Measurements from ENCODE around the gene ASB7.

DNA sequence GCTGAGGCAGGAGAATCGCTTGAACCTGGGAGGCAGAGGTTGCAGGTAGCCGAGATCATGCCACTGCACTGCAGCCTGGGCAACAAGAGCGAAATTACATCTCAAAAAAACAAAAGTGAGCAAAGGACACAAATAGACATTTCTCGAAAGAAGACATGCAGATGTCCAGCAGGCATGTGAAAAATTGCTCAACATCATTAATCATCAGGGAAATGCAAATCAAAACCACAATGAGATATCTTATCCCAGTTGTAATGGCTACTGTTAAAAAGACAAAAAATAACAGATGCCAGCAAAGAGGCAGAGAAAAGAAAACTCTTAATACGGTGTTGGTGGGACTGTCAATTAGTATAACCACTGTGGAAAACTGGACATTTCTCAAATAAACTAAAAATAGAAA is 20.9 kb downstream of the ASB7 start:
- TF ChIP-seq, protein P1, sequence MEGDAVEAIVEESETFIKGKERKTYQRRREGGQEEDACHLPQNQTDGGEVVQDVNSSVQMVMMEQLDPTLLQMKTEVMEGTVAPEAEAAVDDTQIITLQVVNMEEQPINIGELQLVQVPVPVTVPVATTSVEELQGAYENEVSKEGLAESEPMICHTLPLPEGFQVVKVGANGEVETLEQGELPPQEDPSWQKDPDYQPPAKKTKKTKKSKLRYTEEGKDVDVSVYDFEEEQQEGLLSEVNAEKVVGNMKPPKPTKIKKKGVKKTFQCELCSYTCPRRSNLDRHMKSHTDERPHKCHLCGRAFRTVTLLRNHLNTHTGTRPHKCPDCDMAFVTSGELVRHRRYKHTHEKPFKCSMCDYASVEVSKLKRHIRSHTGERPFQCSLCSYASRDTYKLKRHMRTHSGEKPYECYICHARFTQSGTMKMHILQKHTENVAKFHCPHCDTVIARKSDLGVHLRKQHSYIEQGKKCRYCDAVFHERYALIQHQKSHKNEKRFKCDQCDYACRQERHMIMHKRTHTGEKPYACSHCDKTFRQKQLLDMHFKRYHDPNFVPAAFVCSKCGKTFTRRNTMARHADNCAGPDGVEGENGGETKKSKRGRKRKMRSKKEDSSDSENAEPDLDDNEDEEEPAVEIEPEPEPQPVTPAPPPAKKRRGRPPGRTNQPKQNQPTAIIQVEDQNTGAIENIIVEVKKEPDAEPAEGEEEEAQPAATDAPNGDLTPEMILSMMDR (conservative IDR thresholded peaks at IDR 0.05): no peak
- TF ChIP-seq EZH2 (IDR thresholded peaks at IDR 0.05; ENCODE audit: low read depth): no peak

Measured in PC-9 (cell line).